IMR-90 (cell line): ENCODE data around the gene ARHGAP32.

ENCODE experiments used
- NFE2L2 ChIP-seq: fragments of 150-350 bp; IDR thresholded peaks from 2 replicates; pipeline ENCODE4 v1.6.1; 2016; ENCODE audit warnings: low read depth, mild to moderate bottlenecking, low read length
- POLR2A ChIP-seq: IDR thresholded peaks from 2 replicates; pipeline ENCODE4 v1.6.1; 2012; ENCODE audit warnings: mild to moderate bottlenecking, low read depth, low read length
- RCOR1 ChIP-seq: IDR thresholded peaks from 2 replicates; pipeline ENCODE4 v1.6.1; 2012; ENCODE audit warnings: mild to moderate bottlenecking, low read length, improper control_type of control experiment; ENCODE audit not compliant: insufficient replicate concordance
- RFX5 ChIP-seq: IDR thresholded peaks from 2 replicates; pipeline ENCODE4 v1.8.0; 2012; ENCODE audit warnings: low read depth, mild to moderate bottlenecking, low read length, moderate library complexity
- SMC3 ChIP-seq: fragments of 150-350 bp; IDR thresholded peaks from 2 replicates; pipeline ENCODE4 v1.6.1; 2016; ENCODE audit warnings: low read depth, mild to moderate bottlenecking, antibody characterized with exemption, low read length, moderate library complexity
- TF ChIP-seq, protein P1 (sequence below): conservative IDR thresholded peaks from 2 replicates; pipeline ENCODE4 v1.5.1; 2012; ENCODE audit warnings: mild to moderate bottlenecking, low read depth, low read length, improper control_type of control experiment
- TF ChIP-seq, protein P2 (sequence below): fragments of 150-350 bp; IDR thresholded peaks from 2 replicates; pipeline ENCODE4 v1.6.1; 2017; ENCODE audit warnings: mild to moderate bottlenecking, antibody characterized with exemption, low read length, low read depth

DNA sequence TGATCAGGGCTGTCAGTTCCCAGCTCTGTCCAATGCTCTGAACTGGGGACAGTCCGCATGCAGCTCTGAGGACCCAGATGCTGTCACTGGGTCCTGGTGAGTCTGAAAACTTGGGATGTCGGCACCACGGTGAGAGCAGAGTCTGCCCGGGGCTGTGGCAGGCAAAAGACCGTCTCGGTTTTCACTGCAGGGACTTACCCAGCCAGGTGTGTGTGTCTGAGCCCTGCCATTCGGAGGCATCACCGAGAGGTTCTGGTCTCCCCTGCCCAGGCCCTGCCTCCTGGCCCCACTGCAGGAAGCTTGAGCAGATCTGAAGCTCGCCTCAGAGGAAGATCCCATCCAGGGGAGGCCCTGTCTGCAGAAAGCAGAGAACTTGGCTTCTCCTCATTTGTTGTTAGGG is 254.6 kb downstream of the ARHGAP32 start:
- TF ChIP-seq, protein P1, sequence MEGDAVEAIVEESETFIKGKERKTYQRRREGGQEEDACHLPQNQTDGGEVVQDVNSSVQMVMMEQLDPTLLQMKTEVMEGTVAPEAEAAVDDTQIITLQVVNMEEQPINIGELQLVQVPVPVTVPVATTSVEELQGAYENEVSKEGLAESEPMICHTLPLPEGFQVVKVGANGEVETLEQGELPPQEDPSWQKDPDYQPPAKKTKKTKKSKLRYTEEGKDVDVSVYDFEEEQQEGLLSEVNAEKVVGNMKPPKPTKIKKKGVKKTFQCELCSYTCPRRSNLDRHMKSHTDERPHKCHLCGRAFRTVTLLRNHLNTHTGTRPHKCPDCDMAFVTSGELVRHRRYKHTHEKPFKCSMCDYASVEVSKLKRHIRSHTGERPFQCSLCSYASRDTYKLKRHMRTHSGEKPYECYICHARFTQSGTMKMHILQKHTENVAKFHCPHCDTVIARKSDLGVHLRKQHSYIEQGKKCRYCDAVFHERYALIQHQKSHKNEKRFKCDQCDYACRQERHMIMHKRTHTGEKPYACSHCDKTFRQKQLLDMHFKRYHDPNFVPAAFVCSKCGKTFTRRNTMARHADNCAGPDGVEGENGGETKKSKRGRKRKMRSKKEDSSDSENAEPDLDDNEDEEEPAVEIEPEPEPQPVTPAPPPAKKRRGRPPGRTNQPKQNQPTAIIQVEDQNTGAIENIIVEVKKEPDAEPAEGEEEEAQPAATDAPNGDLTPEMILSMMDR = no peak
- no peak for TF ChIP-seq POLR2A
- TF ChIP-seq, protein P2, sequence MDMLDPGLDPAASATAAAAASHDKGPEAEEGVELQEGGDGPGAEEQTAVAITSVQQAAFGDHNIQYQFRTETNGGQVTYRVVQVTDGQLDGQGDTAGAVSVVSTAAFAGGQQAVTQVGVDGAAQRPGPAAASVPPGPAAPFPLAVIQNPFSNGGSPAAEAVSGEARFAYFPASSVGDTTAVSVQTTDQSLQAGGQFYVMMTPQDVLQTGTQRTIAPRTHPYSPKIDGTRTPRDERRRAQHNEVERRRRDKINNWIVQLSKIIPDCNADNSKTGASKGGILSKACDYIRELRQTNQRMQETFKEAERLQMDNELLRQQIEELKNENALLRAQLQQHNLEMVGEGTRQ = no peak
- no peak for TF ChIP-seq RCOR1
- TF ChIP-seq NFE2L2 = no peak
- TF ChIP-seq RFX5 = no peak
- TF ChIP-seq SMC3 = no peak
